Measurements from ENCODE around the gene KIF5C.

- TF ChIP-seq CTCF (IDR thresholded peaks at IDR 0.05) = no peak
- no peak for TF ChIP-seq ZFX (IDR thresholded peaks at IDR 0.05; ENCODE audit: borderline replicate concordance)
Observed at GRCh38 chr2:148930046-148930775, 55.2 kb downstream of the KIF5C start.
